Measurements from ENCODE around the gene SLC35A4.
"Not testable (repeated sequence)": the region's sequence is repeated elsewhere in the genome, so short reads cannot be mapped to it uniquely, and the experiment has no call there.

SLC35A4 gene

GRCh38 chr5:140591747-140592372, 27.2 kb downstream of the SLC35A4 start:
- DNase-seq: no peak

- not testable (repeated sequence) for DNase-seq
Observed at GRCh38 chr5:140593070-140593469, 28.4 kb downstream of the SLC35A4 start.

- no peak for DNase-seq
Observed at GRCh38 chr5:140594169-140594568, 29.5 kb downstream of the SLC35A4 start.

GRCh38 chr5:140595538-140596300, 31.1 kb downstream of the SLC35A4 start:
- no peak for DNase-seq

GRCh38 chr5:140596321-140596741, 31.7 kb downstream of the SLC35A4 start:
- no peak for DNase-seq

- no peak for DNase-seq
Observed at GRCh38 chr5:140598836-140599235, 34.2 kb downstream of the SLC35A4 start.

DNA sequence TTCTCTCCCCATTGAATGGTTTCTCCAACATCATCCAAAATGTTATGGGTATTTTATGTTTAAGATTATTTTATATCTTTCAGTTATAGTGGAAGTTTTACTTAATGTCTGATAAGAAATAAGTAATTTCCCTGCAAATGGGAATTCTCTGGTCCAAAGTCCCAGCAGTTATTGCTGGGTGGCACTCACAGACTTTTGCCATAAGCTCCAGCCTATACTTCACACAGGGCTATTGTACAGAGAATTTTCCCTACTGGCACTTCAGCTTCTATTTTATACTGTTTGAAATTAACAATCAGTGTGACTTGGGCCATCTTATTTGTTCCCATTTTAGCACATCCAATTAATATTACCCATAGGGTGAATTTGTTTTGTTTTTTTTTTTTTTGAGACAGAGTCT, 35.5 kb downstream of the SLC35A4 start:
- DNase-seq: no peak

GRCh38 chr5:140602147-140602546, 37.5 kb downstream of the SLC35A4 start:
- no peak for DNase-seq

GRCh38 chr5:140603446-140603698, 38.7 kb downstream of the SLC35A4 start:
- DNase-seq: not testable (repeated sequence)

DNA sequence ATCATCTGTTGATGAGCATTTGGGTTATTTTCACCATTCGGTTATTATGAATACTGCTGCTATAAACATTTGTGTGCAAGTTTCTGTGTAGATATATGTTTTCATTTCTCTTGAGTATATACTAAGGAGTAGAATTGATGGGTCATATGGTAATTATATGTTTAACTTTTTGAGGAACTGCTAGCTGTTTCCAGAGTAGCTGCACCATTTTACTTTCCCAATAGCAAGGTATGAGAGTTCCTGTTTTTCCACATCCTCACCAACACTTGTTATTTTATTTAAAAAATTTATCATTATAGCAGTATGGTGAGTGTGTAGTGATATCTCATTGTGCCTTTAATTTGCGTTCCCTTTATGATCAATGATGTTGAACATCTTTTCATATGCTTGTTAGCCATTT, 39.1 kb downstream of the SLC35A4 start:
- no peak for DNase-seq

- DNase-seq: no peak
Observed at GRCh38 chr5:140605879-140606278, 41.3 kb downstream of the SLC35A4 start.

DNA sequence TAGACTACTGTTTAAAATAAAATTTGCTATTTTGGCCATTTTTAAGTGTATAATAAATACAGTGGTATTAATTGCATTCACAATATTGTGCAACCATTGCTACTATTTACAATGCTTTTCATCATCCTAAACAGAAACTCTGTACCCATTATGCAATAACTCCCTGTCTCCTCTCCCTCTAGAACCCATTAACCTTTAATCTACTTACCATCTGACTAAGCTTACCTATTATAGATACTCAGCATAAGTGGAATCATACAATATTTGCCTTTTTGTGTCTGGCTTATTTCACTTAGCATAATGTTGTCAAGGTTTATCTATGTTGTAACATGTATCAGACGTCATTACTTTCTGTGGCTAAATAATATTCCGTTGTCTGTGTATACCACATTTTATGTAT, 42.4 kb downstream of the SLC35A4 start:
- no peak for DNase-seq

GRCh38 chr5:140608722-140609121, 44.1 kb downstream of the SLC35A4 start:
- DNase-seq: no peak

DNA sequence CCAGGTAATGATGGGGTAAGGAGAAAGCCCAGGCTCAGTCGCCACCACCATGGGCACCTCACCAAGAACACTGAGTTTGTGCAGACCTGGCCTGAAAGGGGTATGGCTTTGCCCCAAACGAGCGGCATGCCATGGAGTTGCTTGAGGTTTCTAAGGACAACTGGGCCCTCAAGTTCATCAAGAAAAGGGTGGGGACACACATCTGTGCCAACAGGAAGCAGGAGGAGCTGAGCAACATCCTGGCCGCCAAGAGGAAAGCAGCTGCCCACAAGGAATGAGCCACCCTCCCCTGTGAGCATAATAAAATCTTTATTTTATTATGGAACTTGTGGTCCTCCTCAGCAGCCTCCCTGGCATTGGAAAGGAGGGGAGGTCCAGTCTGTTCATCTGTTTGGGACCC, 44.5 kb downstream of the SLC35A4 start:
- DNase-seq: no peak

- no peak for DNase-seq
Observed at GRCh38 chr5:140611020-140611521, 46.4 kb downstream of the SLC35A4 start.
